Lung (tissue), 12 donors: Measurements from ENCODE around the gene LATS2. TPM values are rescaled to one million over a fixed set of nuclear protein-coding genes. Genes with fewer than 3 reads are reported as not detected.

Experiments
- ATAC-seq: fragments of 200-7000 bp; cut with Tn5 transposase; one replicate; pipeline ENCODE4 v1.9.1; 2020; ENCODE audit warnings: moderate number of reproducible peaks; ENCODE audit not compliant: insufficient read depth, low FRiP score
- DNase-seq, 3 donors: peaks; one replicate each; pipeline ENCODE4 v3.0.0-alpha.2; 2013 to 2017
- H3K27ac ChIP-seq, 2 donors: one replicate each; pipeline ENCODE4 v1.5.1; 2013; ENCODE audit warnings: mild to moderate bottlenecking in 2 of 2, moderate library complexity in 2 of 2, control low read depth in 1 of 2, inconsistent platforms in 1 of 2, low read depth in 1 of 2, low read length in 1 of 2
- H3K27me3 ChIP-seq, 3 donors: one replicate each; pipeline ENCODE4 v1.5.1; 2013; ENCODE audit warnings: low read length in 2 of 3; ENCODE audit not compliant: control insufficient read depth in 3 of 3, insufficient read depth in 3 of 3
- H3K36me3 ChIP-seq, 4 donors: one replicate each; pipeline ENCODE4 v1.5.1; 2013; ENCODE audit warnings: low read length in 4 of 4, mild to moderate bottlenecking in 1 of 4, moderate library complexity in 1 of 4; ENCODE audit not compliant: control insufficient read depth in 4 of 4, insufficient read depth in 4 of 4
- H3K4me1 ChIP-seq, 5 donors: one replicate each; pipeline ENCODE4 v1.5.1; 2013; ENCODE audit warnings: low read length in 5 of 5, mild to moderate bottlenecking in 2 of 5, moderate library complexity in 1 of 5; ENCODE audit not compliant: control insufficient read depth in 5 of 5, insufficient read depth in 5 of 5
- H3K4me3 ChIP-seq: one replicate; pipeline ENCODE4 v1.5.1; 2013; ENCODE audit warnings: mild to moderate bottlenecking, control low read depth, moderate library complexity
- H3K9ac ChIP-seq, 2 donors: one replicate each; pipeline ENCODE4 v1.5.1; 2013; ENCODE audit warnings: low read length in 2 of 2, control low read depth in 1 of 2; ENCODE audit not compliant: insufficient read depth in 1 of 2
- H3K9me3 ChIP-seq, 4 donors: one replicate each; pipeline ENCODE4 v1.5.1; 2013; ENCODE audit warnings: low read length in 3 of 4, mild to moderate bottlenecking in 1 of 4, moderate library complexity in 1 of 4; ENCODE audit not compliant: control insufficient read depth in 4 of 4, insufficient read depth in 3 of 4
- WGBS, 2 donors: extraction: QIAGEN DNeasy Blood & Tissue Kit; methylation state at CpG; one replicate each; pipeline ENCODE4 v1.1.7; 2013; 5-methylcytosine and 5-hydroxymethylcytosine counted together
- polyA plus RNA-seq, 2 donors: library from polyadenylated mRNA; stranded (reverse); fragments of 200-250 nt; gene quantifications; one replicate each; pipeline ENCODE4 v1.2.1, GENCODE V29; 2013
- total RNA-seq, 2 donors: library from RNA; depleted of rRNA in 1 of 2; stranded (reverse); fragments of >200 nt in 1 of 2; gene quantifications; one replicate each; pipeline ENCODE4 v1.2.1, GENCODE V29; 2014 to 2021
- TF ChIP-seq, protein P1 (sequence below): IDR thresholded peaks from 2 replicates; pipeline ENCODE4 v1.5.1; 2012; ENCODE audit warnings: mild to moderate bottlenecking; ENCODE audit errors: control extremely low read depth, extremely low read depth
- donor health status: control.
- donor health status: control.
- donor health status: Bipolar disorder and iron deficiency.
- donor health status: healthy.
- donor health status: DM: yes; HTN: yes; CAD: no.

The LATS2 gene
- total and polyA plus RNA-seq, 4 donors = 7.7 to 37.5 (median 21.3) TPM

DNA sequence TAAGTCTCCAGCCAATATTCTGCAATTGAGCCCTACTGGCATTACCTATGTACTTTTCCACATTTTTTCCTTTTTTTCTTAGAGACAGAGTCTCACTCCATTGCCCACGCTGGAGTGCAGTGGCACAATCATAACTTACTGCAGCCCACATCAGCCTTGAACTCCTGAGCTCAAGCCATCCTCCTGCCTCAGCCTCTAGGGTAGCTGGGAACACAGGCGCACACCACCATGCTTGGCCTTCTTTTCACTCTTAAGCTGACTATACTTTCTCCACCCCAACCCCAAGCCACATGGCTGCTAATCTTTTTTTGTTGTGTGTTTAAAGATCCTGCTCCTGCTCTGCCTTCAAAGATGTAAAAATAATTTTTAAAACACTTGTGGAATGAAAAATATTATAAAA, 1.6 kb upstream of the LATS2 start:
- DNase-seq (no peak), ATAC-seq (no peak)
- no peaks in the 10 kb centered on the region for H3K36me3 ChIP-seq
- TF ChIP-seq, protein P1, sequence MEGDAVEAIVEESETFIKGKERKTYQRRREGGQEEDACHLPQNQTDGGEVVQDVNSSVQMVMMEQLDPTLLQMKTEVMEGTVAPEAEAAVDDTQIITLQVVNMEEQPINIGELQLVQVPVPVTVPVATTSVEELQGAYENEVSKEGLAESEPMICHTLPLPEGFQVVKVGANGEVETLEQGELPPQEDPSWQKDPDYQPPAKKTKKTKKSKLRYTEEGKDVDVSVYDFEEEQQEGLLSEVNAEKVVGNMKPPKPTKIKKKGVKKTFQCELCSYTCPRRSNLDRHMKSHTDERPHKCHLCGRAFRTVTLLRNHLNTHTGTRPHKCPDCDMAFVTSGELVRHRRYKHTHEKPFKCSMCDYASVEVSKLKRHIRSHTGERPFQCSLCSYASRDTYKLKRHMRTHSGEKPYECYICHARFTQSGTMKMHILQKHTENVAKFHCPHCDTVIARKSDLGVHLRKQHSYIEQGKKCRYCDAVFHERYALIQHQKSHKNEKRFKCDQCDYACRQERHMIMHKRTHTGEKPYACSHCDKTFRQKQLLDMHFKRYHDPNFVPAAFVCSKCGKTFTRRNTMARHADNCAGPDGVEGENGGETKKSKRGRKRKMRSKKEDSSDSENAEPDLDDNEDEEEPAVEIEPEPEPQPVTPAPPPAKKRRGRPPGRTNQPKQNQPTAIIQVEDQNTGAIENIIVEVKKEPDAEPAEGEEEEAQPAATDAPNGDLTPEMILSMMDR = no peak
- no peaks in the 10 kb centered on the region for H3K9me3 ChIP-seq
- peaks cover 0 to 16% (median 3%) of the 10 kb centered on the region in 5 donors for H3K4me1 ChIP-seq
- WGBS, 2 donors = 84 to 93% methylated on average over 2 of the region's 2 CpGs
- H3K4me3 ChIP-seq = no peak overlapping the region
- no peaks in the 10 kb centered on the region for H3K27me3 ChIP-seq
- H3K9ac ChIP-seq = no peak overlapping the region
- no peak overlapping the region for H3K27ac ChIP-seq

DNA sequence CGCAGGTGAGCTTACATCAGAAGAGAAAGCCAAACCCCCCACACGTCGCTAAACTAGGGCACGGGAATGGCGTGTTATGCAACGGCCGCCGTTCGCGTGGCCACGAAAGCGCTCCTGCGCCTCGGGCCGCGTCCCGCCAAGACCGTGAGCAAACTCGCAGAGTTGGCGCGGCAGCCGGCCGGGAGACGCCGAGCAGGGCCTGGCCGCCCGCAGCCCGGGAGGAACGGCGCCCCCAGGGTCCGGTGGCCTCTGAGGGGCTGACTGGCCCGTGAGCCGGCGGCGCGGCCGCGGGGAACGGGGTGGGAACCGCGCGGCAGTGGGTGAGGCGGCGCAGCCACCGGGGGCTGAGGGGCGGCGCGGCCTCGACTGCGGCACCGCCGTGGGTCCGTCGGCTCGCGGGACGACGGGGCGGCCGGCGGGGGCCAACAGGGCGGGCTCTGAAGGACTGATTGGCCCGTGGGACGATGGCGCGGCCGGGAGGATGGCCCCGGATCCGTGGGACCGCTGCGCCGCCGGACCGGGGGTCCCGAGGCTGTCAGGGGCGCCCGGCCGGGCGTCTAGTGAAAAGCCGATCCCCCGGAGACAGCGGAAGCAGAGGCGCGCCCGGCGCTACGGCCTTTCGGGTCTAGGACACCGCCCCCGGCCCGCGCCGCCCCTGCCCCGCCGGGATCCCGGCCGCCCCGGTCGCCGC, 903 bp downstream of the LATS2 start:
- TF ChIP-seq, protein P1 = no peak
- peak overlapping the region; percentile 99 to 100 for H3K27ac ChIP-seq
- WGBS, 2 donors = 0% methylated on average over 49 to 100 of the region's 100 CpGs
- peak; percentile 30 for ATAC-seq
- no peaks in the 10 kb centered on the region for H3K9me3 ChIP-seq
- H3K4me3 ChIP-seq = peak overlapping the region; percentile 98
- no peaks in the 10 kb centered on the region for H3K36me3 ChIP-seq
- peak in 2 of 3 donors; percentile 54 to 61 for DNase-seq
- H3K9ac ChIP-seq = peak overlapping the region; percentile 76
- peaks cover 0 to 22% (median 7%) of the 10 kb centered on the region in 5 donors for H3K4me1 ChIP-seq
- no peaks in the 10 kb centered on the region for H3K27me3 ChIP-seq

DNA sequence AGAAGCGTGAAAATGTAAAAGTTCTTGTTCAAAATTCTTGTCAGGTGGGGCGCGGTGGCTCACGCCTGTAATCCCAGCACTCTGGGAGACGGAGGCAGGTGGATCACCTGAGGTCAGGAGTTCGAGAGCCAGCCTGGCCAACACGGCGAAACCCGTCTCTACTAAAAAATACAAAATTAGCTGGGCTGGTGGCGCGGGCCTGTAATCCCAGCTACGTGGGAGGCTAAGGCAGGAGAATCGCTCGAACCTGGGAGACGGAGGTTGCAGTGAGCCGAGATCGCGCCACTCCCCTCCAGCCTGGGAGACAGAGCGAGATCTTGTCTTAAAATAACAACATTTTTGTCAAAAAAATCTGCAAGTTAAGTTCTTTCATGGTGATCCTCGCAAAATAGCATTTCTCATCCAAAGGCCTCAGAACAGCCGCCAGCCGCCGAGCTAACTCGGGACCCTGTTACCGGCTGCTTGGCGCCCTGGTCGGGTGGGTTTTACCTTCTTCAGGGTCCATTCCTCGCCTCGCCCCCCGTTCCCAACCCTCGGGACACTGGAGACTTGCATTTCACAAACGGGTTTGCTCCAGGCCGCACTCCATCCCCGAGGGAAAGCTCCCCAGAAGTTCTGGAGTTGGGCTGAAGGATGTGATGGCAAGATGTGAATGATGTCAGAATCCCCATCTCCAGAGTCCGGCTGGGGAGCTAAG, 1.6 kb downstream of the LATS2 start:
- H3K9ac ChIP-seq = peak overlapping the region; percentile 76
- ATAC-seq = no peak
- peak overlapping the region; percentile 99 to 100 for H3K27ac ChIP-seq
- TF ChIP-seq, protein P1 = no peak
- H3K36me3 ChIP-seq = no peaks in the 10 kb centered on the region
- H3K4me3 ChIP-seq = peak overlapping the region; percentile 98
- H3K4me1 ChIP-seq = peaks cover 0 to 28% (median 7%) of the 10 kb centered on the region in 5 donors
- WGBS, 2 donors = 75 to 79% methylated on average over 35 of the region's 35 CpGs
- H3K27me3 ChIP-seq = no peaks in the 10 kb centered on the region
- peak in 1 of 3 donors; percentile 50 for DNase-seq
- H3K9me3 ChIP-seq = no peaks in the 10 kb centered on the region
